Hepatocyte (in vitro differentiated cells): ENCODE measurements around the gene DPYD. TPM values are rescaled to one million over a fixed set of nuclear protein-coding genes. Genes with fewer than 3 reads are reported as not detected.

Experiments used
- DNase-seq: peaks from one replicate; pipeline ENCODE4 v3.0.0-alpha.2; 2016; ENCODE audit warnings: low spot score
- H2AFZ ChIP-seq: fragments of 200-600 bp; sonication (generic); 2 replicates; pipeline ENCODE4 v1.6.0; 2016; ENCODE audit warnings: antibody characterized with exemption, mild to moderate bottlenecking
- H3K27ac ChIP-seq: fragments of 200-600 bp; sonication (generic); 2 replicates; pipeline ENCODE4 v1.5.1; 2016; ENCODE audit warnings: mild to moderate bottlenecking
- H3K27me3 ChIP-seq: fragments of 200-600 bp; sonication (generic); 2 replicates; pipeline ENCODE4 v1.6.1; 2016
- H3K36me3 ChIP-seq: fragments of 200-600 bp; sonication (generic); replicated peaks from 2 replicates; pipeline ENCODE4 v1.5.1; 2016; ENCODE audit warnings: low read depth; ENCODE audit not compliant: insufficient read depth
- H3K4me1 ChIP-seq: fragments of 200-600 bp; sonication (generic); 2 replicates; pipeline ENCODE4 v1.5.1; 2016; ENCODE audit warnings: mild to moderate bottlenecking, moderate library complexity; ENCODE audit not compliant: insufficient read depth
- H3K4me2 ChIP-seq: fragments of 200-600 bp; sonication (generic); 2 replicates; pipeline ENCODE4 v1.6.0; 2016
- H3K4me3 ChIP-seq: fragments of 200-600 bp; sonication (generic); 2 replicates; pipeline ENCODE4 v1.5.1; 2016; ENCODE audit warnings: mild to moderate bottlenecking
- H3K79me2 ChIP-seq: fragments of 200-600 bp; sonication (generic); 2 replicates; pipeline ENCODE4 v1.6.0; 2017; ENCODE audit warnings: mild to moderate bottlenecking
- H3K9me2 ChIP-seq: fragments of 200-600 bp; sonication (generic); replicated peaks from 2 replicates; pipeline ENCODE4 v1.6.0; 2017; ENCODE audit warnings: mild to moderate bottlenecking; ENCODE audit not compliant: insufficient read depth
- H3K9me3 ChIP-seq: fragments of 200-600 bp; sonication (generic); 2 replicates; pipeline ENCODE4 v1.5.1; 2016; ENCODE audit warnings: low read depth, mild to moderate bottlenecking
- H4K20me1 ChIP-seq: fragments of 200-600 bp; sonication (generic); 2 replicates; pipeline ENCODE4 v1.6.0; 2016; ENCODE audit warnings: mild to moderate bottlenecking; ENCODE audit not compliant: insufficient read depth, poor library complexity, severe bottlenecking
- EZH2 ChIP-seq: fragments of 200-600 bp; sonication (generic); IDR thresholded peaks from 2 replicates; pipeline ENCODE4 v1.6.1; 2016; ENCODE audit warnings: antibody characterized with exemption, mild to moderate bottlenecking, borderline replicate concordance
- EZH2phosphoT487 ChIP-seq: fragments of 200-600 bp; sonication (generic); IDR thresholded peaks from one replicate; pipeline ENCODE4 v1.6.1; 2018; ENCODE audit warnings: antibody characterized with exemption, mild to moderate bottlenecking, low read depth, moderate library complexity; ENCODE audit not compliant: unreplicated experiment, severe bottlenecking
- WGBS: methylation state at CpG from one replicate; pipeline ENCODE4 v1.1.6; 2016; ENCODE audit warnings: low lambda C conversion rate; ENCODE audit errors: missing lambda C conversion rate; 5-methylcytosine and 5-hydroxymethylcytosine counted together
- polyA plus RNA-seq: library from polyadenylated mRNA; unstranded; fragments of >200 nt; fragmentation: Nextera tagmentation; extraction: Ambion mirVana; gene quantifications from 2 replicates; pipeline ENCODE4 v1.2.1, GENCODE V29; 2016
- total RNA-seq: library from RNA; depleted of rRNA; stranded (reverse); fragments of >200 nt; gene quantifications from 2 replicates; pipeline ENCODE4 v1.2.3, GENCODE V29; 2014
- TF ChIP-seq, protein P1 (sequence below): fragments of 200-600 bp; sonication (generic); IDR thresholded peaks from 2 replicates; pipeline ENCODE4 v1.5.1; 2016; ENCODE audit warnings: antibody characterized with exemption, mild to moderate bottlenecking; ENCODE audit not compliant: poor library complexity

The DPYD gene
- total and polyA plus RNA-seq, 2 experiments from 2014 or later, result 7.5 to 21.8 TPM

DNA sequence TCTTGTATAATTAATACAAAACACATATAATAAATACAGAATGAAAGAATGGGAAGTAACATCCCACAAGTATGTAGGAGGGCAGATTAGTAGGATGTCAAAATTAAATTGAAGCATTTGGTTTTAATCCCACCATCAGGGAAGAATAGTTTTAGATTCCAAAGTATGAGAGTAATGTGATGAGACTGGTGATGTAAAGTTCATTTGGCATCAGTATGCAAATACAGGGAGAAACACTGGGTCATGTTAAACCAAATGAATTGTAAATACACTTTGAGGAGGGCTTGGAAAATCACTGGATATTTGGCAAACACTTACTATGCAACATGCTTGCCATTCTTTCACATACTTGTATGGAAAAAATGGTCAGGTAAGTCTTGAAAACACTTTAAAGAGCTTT lies 358.8 kb downstream of the DPYD start:
- no peak overlapping the region for H2AFZ ChIP-seq
- no peaks in the 10 kb centered on the region for H3K9me2 ChIP-seq
- no peak for DNase-seq
- no peaks in the 10 kb centered on the region for H3K9me3 ChIP-seq
- TF ChIP-seq, protein P1, sequence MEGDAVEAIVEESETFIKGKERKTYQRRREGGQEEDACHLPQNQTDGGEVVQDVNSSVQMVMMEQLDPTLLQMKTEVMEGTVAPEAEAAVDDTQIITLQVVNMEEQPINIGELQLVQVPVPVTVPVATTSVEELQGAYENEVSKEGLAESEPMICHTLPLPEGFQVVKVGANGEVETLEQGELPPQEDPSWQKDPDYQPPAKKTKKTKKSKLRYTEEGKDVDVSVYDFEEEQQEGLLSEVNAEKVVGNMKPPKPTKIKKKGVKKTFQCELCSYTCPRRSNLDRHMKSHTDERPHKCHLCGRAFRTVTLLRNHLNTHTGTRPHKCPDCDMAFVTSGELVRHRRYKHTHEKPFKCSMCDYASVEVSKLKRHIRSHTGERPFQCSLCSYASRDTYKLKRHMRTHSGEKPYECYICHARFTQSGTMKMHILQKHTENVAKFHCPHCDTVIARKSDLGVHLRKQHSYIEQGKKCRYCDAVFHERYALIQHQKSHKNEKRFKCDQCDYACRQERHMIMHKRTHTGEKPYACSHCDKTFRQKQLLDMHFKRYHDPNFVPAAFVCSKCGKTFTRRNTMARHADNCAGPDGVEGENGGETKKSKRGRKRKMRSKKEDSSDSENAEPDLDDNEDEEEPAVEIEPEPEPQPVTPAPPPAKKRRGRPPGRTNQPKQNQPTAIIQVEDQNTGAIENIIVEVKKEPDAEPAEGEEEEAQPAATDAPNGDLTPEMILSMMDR, result no peak
- TF ChIP-seq EZH2 (no peak), EZH2phosphoT487 (no peak)
- H3K4me3 ChIP-seq, result no peak overlapping the region
- no peaks in the 10 kb centered on the region for H3K36me3 ChIP-seq
- no peaks in the 10 kb centered on the region for H4K20me1 ChIP-seq
- no peak overlapping the region for H3K27ac ChIP-seq
- no peaks in the 10 kb centered on the region for H3K4me1 ChIP-seq
- H3K79me2 ChIP-seq, result no peaks in the 10 kb centered on the region
- H3K4me2 ChIP-seq, result no peak overlapping the region
- no peaks in the 10 kb centered on the region for H3K27me3 ChIP-seq

DNA sequence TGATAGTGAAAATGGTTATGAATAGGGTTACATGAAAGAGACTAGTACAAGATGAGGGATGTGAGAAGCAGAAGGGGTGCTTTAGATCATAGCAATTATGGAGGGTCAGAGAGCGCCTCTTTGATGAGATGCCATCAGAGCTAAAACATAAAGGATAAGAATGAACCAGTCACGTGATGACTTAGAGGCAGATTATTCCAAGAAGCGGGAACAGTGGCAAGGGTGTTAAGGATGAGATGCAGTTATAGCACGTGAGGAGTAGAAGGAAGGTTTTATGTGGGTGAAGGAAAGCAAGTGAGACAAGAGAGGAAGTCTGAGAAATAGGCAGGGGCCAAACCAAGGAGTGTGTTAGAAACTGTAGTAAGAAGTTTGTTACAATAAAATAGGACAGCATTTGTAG lies 360.1 kb downstream of the DPYD start:
- no peak overlapping the region for H3K4me3 ChIP-seq
- H2AFZ ChIP-seq, result no peak overlapping the region
- 86% methylated on average over 4 of the region's 4 CpGs for WGBS

DNA sequence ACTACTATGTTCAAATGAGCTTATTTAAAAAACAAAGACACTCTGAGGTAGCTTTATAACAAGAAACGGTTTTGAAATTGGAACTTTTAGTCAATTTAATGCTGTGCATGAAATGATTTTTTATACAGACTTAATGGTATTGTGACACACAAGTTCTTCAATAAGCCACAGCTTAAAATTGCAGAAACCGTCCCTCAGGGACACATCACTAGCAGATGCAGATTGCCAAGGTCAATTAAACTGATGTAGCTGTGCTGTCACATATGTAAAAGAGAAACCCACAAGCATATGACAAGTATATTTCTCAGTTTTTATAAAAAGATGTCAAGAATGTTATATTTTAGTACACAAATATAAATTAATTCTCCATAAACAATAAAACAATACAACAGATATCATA lies 366.9 kb downstream of the DPYD start:
- no peaks in the 10 kb centered on the region for H3K79me2 ChIP-seq
- no peak for TF ChIP-seq EZH2
- no peak for TF ChIP-seq EZH2phosphoT487
- TF ChIP-seq, protein P1, result no peak
- no peaks in the 10 kb centered on the region for H3K9me2 ChIP-seq
- H3K9me3 ChIP-seq, result no peaks in the 10 kb centered on the region
- WGBS, result 82% methylated on average over 2 of the region's 2 CpGs
- H3K27ac ChIP-seq, result no peak overlapping the region
- no peaks in the 10 kb centered on the region for H3K27me3 ChIP-seq
- H2AFZ ChIP-seq, result no peak overlapping the region
- H4K20me1 ChIP-seq, result no peaks in the 10 kb centered on the region
- H3K4me3 ChIP-seq, result no peak overlapping the region
- no peaks in the 10 kb centered on the region for H3K36me3 ChIP-seq
- no peaks in the 10 kb centered on the region for H3K4me1 ChIP-seq
- no peak overlapping the region for H3K4me2 ChIP-seq
- DNase-seq, result no peak

More for the DNA sequence above, 360.1 kb downstream of the DPYD start:
- no peaks in the 10 kb centered on the region for H4K20me1 ChIP-seq
- no peak overlapping the region for H3K4me2 ChIP-seq
- TF ChIP-seq EZH2 (no peak), EZH2phosphoT487 (no peak)
- TF ChIP-seq, protein P1, result no peak
- H3K9me2 ChIP-seq, result no peaks in the 10 kb centered on the region
- H3K36me3 ChIP-seq, result no peaks in the 10 kb centered on the region
- H3K4me1 ChIP-seq, result no peaks in the 10 kb centered on the region
- H3K27ac ChIP-seq, result no peak overlapping the region
- DNase-seq, result no peak
- no peaks in the 10 kb centered on the region for H3K79me2 ChIP-seq
- no peaks in the 10 kb centered on the region for H3K9me3 ChIP-seq
- H3K27me3 ChIP-seq, result no peaks in the 10 kb centered on the region

DNA sequence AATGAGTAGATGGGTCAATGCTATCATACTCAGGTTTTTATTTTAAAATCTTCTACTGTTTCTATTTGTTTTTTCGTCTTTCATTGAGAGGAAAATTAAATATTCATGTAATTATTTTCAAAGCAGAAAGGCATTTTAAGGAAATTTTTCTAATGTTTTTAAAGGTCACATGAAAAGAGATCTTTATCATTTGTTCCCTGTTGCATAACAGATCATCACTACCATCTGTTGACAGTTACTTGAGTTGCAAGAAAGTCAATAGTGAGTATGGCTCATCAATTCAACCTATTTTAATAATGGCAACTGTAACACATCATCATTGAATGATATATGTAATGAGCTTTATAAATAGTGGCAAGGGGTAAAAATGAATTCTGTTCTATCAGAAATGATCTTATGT lies 369.7 kb downstream of the DPYD start:
- no peak for TF ChIP-seq EZH2phosphoT487
- TF ChIP-seq, protein P1, result no peak
- TF ChIP-seq EZH2, result no peak
- 95% methylated on average over 1 of the region's 1 CpG for WGBS

More for the DNA sequence above, 369.7 kb downstream of the DPYD start:
- no peak for DNase-seq
- no peaks in the 10 kb centered on the region for H3K9me2 ChIP-seq
- no peaks in the 10 kb centered on the region for H3K79me2 ChIP-seq
- no peak overlapping the region for H3K27ac ChIP-seq
- H3K9me3 ChIP-seq, result no peaks in the 10 kb centered on the region
- H3K27me3 ChIP-seq, result no peaks in the 10 kb centered on the region
- H3K4me2 ChIP-seq, result no peak overlapping the region
- H3K4me1 ChIP-seq, result no peaks in the 10 kb centered on the region
- no peak overlapping the region for H2AFZ ChIP-seq
- no peaks in the 10 kb centered on the region for H4K20me1 ChIP-seq
- no peak overlapping the region for H3K4me3 ChIP-seq
- H3K36me3 ChIP-seq, result no peaks in the 10 kb centered on the region
